ENCODE measurements around the gene APH1A.

DNA sequence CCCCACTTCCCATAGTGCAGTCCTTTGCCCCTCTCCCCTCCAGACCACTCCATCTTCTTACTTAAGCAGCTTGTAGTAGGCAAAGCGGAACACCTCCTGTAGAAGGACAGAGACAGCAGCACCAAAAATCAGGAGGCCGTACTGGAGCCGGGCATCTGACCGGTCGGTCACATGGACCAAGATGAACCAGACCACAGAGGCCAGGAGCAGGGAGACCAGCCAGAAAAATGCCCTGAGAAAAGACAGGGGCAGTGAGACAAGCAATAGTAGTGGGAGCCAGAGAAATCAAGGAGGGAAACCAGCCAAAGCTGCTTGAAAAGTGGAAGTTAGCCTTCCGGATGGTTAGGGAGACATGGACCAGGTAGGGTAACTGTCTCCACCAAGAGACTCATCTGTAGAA is 920 bp downstream of the APH1A start:
- TF ChIP-seq, protein P1, sequence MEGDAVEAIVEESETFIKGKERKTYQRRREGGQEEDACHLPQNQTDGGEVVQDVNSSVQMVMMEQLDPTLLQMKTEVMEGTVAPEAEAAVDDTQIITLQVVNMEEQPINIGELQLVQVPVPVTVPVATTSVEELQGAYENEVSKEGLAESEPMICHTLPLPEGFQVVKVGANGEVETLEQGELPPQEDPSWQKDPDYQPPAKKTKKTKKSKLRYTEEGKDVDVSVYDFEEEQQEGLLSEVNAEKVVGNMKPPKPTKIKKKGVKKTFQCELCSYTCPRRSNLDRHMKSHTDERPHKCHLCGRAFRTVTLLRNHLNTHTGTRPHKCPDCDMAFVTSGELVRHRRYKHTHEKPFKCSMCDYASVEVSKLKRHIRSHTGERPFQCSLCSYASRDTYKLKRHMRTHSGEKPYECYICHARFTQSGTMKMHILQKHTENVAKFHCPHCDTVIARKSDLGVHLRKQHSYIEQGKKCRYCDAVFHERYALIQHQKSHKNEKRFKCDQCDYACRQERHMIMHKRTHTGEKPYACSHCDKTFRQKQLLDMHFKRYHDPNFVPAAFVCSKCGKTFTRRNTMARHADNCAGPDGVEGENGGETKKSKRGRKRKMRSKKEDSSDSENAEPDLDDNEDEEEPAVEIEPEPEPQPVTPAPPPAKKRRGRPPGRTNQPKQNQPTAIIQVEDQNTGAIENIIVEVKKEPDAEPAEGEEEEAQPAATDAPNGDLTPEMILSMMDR (IDR thresholded peaks at IDR 0.05): no peak
- no peak for TF ChIP-seq EZH2 (IDR thresholded peaks at IDR 0.05)
